ENCODE measurements around the gene UBE2D3. TPM values are rescaled to one million over a fixed set of nuclear protein-coding genes. Genes with fewer than 3 reads are reported as not detected.
"Not testable (repeated sequence)": the region's sequence is repeated elsewhere in the genome, so short reads cannot be mapped to it uniquely, and the experiment has no call there.

UBE2D3 gene
- 239 TPM for total RNA-seq
- long read RNA-seq, transcript UBE2D3-208 (8 exons, 2,227 nt) = minor isoform, 16 of 385 reads
- long read RNA-seq, transcript UBE2D3-210 (8 exons, 3,990 nt) = major isoform, 163 of 385 reads
- long read RNA-seq, transcript UBE2D3-207 (8 exons, 2,368 nt) = minor isoform, 45 of 385 reads
- long read RNA-seq, transcript UBE2D3-202 (8 exons, 896 nt) = minor isoform, 6 of 385 reads
- long read RNA-seq, partial matches to known transcripts = 97 of 385 reads
- long read RNA-seq, other reads (novel, unspliced or antisense) = 44 of 385 reads

- peak; percentile 96 for DNase-seq (ENCODE audit: low spot score)
- intact Hi-C loops (cut with DNase I) = loop anchor here (1.0 to 5.0 kb wide), 8 partner anchors 42 to 380 kb away; partner anchors contain the start of genes MANBA, NFKB1, SLC9B1 and SLC9B2
Observed at GRCh38 chr4:102826890-102827673, at the start of gene UBE2D3. Gene UBE2D3, minus strand, starts transcription at chr4:102827551. Its CDS starts 1,043 bp downstream, at chr4:102826508.

GRCh38 chr4:102871772-102872171 lies 44.4 kb upstream of the UBE2D3 start:
- DNase-seq (ENCODE audit: low spot score) = no peak
- intact Hi-C loops (cut with DNase I) = no loop called here

- DNase-seq (ENCODE audit: low spot score) = no peak
- intact Hi-C loops (cut with DNase I) = loop anchor here (1.0 to 10.0 kb wide), 5 partner anchors 42 to 367 kb away; partner anchors contain the start of genes BDH2, MANBA, NFKB1 and SLC9B1
Observed at GRCh38 chr4:102869569-102870197, 42.3 kb upstream of the UBE2D3 start.

GRCh38 chr4:102868781-102869568 lies 41.6 kb upstream of the UBE2D3 start, which contains the start of gene CISD2:
Gene CISD2, plus strand, starts transcription at chr4:102868992. Its CDS starts 93 bp downstream, at chr4:102869085.
- DNase-seq (ENCODE audit: low spot score) = peak; percentile 97
- intact Hi-C loops (cut with DNase I) = loop anchor here (1.0 to 10.0 kb wide), 5 partner anchors 42 to 367 kb away; partner anchors contain the start of genes BDH2, MANBA, NFKB1 and SLC9B1

GRCh38 chr4:102868153-102868780 lies 40.9 kb upstream of the UBE2D3 start:
- no peak for DNase-seq (ENCODE audit: low spot score)
- intact Hi-C loops (cut with DNase I) = loop anchor here (2.0 to 10.0 kb wide), 4 partner anchors 106 to 366 kb away; partner anchors contain the start of genes BDH2, MANBA, NFKB1 and SLC9B1

GRCh38 chr4:102867278-102868152 lies 40.2 kb upstream of the UBE2D3 start:
- intact Hi-C loops (cut with DNase I) = loop anchor here (2.0 to 10.0 kb wide), 4 partner anchors 105 to 365 kb away; partner anchors contain the start of genes BDH2, MANBA, NFKB1 and SLC9B1
- DNase-seq (ENCODE audit: low spot score) = no peak

GRCh38 chr4:102865327-102865726 lies 38.0 kb upstream of the UBE2D3 start:
- DNase-seq (ENCODE audit: low spot score) = not testable (repeated sequence)
- intact Hi-C loops (cut with DNase I) = loop anchor here (5.0 to 10.0 kb wide), 3 partner anchors 103 to 363 kb away; partner anchors contain the start of genes BDH2, MANBA and NFKB1

- intact Hi-C loops (cut with DNase I) = loop anchor here (10.0 kb wide), 1 partner anchor 232 kb away; the partner anchor contains the start of gene BDH2
- no peak for DNase-seq (ENCODE audit: low spot score)
Observed at GRCh38 chr4:102862747-102863146, 35.4 kb upstream of the UBE2D3 start.

- DNase-seq (ENCODE audit: low spot score) = no peak
- intact Hi-C loops (cut with DNase I) = loop anchor here (10.0 kb wide), 1 partner anchor 233 kb away; the partner anchor contains the start of gene BDH2
Observed at GRCh38 chr4:102862016-102862415, 34.7 kb upstream of the UBE2D3 start.

- DNase-seq (ENCODE audit: low spot score) = no peak
- intact Hi-C loops (cut with DNase I) = loop anchor here (10.0 kb wide), 1 partner anchor 234 kb away; the partner anchor contains the start of gene BDH2
Observed at GRCh38 chr4:102860611-102861324, 33.4 kb upstream of the UBE2D3 start.

GRCh38 chr4:102858828-102859464 lies 31.6 kb upstream of the UBE2D3 start:
- intact Hi-C loops (cut with DNase I) = no loop called here
- DNase-seq (ENCODE audit: low spot score) = no peak

GRCh38 chr4:102850370-102850769 lies 23.0 kb upstream of the UBE2D3 start:
- no peak for DNase-seq (ENCODE audit: low spot score)
- intact Hi-C loops (cut with DNase I) = no loop called here

GRCh38 chr4:102849579-102850104 lies 22.3 kb upstream of the UBE2D3 start:
- intact Hi-C loops (cut with DNase I) = no loop called here
- no peak for DNase-seq (ENCODE audit: low spot score)

GRCh38 chr4:102847687-102848086 lies 20.3 kb upstream of the UBE2D3 start:
- DNase-seq (ENCODE audit: low spot score) = no peak
- intact Hi-C loops (cut with DNase I) = no loop called here

GRCh38 chr4:102843938-102844337 lies 16.6 kb upstream of the UBE2D3 start:
- intact Hi-C loops (cut with DNase I) = no loop called here

GRCh38 chr4:102843273-102843672 lies 15.9 kb upstream of the UBE2D3 start:
- DNase-seq (ENCODE audit: low spot score) = no peak
- intact Hi-C loops (cut with DNase I) = no loop called here

More at GRCh38 chr4:102843938-102844337, 16.6 kb upstream of the UBE2D3 start:
- DNase-seq (ENCODE audit: low spot score) = no peak
